Measurements from ENCODE around the gene LIME1. TPM values are rescaled to one million over a fixed set of nuclear protein-coding genes. Genes with fewer than 3 reads are reported as not detected.

LIME1 gene
- total and polyA plus RNA-seq, 2 of the 4 experiments (the other 2 are of a cell fraction), result 0.36 to 7.8 TPM

- POLR2A ChIA-PET (ENCODE audit: unreplicated experiment), result no interaction called here
- Histone ChIP-seq H4K20me1 (ENCODE audit: insufficient read depth, low read length) (no peaks in the 10 kb centered on the region), H3K9me1 (ENCODE audit: insufficient read depth, low read length) (peaks cover 14% of the 10 kb centered on the region), H3K4me2 (ENCODE audit: low read depth, low read length) (no peak overlapping the region), H3K56ac (ENCODE audit: extremely low read depth, insufficient read depth, low read length) (no peak overlapping the region), H2BK5ac (ENCODE audit: low read depth, low read length, poor library complexity, severe bottlenecking) (no peak overlapping the region), H4K5ac (ENCODE audit: low read depth, low read length) (no peak overlapping the region), H2BK20ac (ENCODE audit: low read depth, low read length) (no peak overlapping the region), H3K9ac (ENCODE audit: low read depth, low read length) (no peak overlapping the region), H3K27ac (ENCODE audit: insufficient read depth, low read length) (no peak overlapping the region), H2AFZ (replicated peaks; ENCODE audit: low read length, poor library complexity) (peak overlapping the region; percentile 21), H3K18ac (ENCODE audit: low read depth, low read length) (no peak overlapping the region), H2AK5ac (ENCODE audit: low read depth, low read length) (no peak overlapping the region), H4K91ac (ENCODE audit: insufficient read depth, low read depth, low read length) (no peak overlapping the region), H3K4me3 (ENCODE audit: insufficient read depth, low read depth, low read length) (no peak overlapping the region), H3K23ac (ENCODE audit: low read depth, low read length) (no peak overlapping the region), H2BK15ac (ENCODE audit: low read depth, low read length) (no peak overlapping the region), H3K36me3 (ENCODE audit: control insufficient read depth, insufficient read depth, low read length) (peaks cover 6% of the 10 kb centered on the region; the same call in 1 of the 2 replicates), H4K8ac (ENCODE audit: low read depth in 2 of 2, low read length in 2 of 2) (no peak overlapping the region), H3K14ac (replicated peaks; ENCODE audit: low read depth, low read length) (no peak overlapping the region), H3K79me1 (ENCODE audit: low read depth in 1 of 2, low read length in 2 of 2) (peaks cover 0 to 23% of the 10 kb centered on the region in 2 experiments; a peak in 2 of 4 replicates), H3K4me1 (ENCODE audit: control insufficient read depth, insufficient read depth, low read length) (peaks cover 15% of the 10 kb centered on the region), H3K27me3 (ENCODE audit: control insufficient read depth, insufficient read depth, low read length) (no peaks in the 10 kb centered on the region), H2BK120ac (ENCODE audit: low read depth, low read length) (no peak overlapping the region), H3K4ac (ENCODE audit: low read depth, low read length) (no peak overlapping the region), H2AK9ac (replicated peaks; ENCODE audit: low read depth, low read length, poor library complexity) (peak overlapping the region; percentile 50), H3K9me3 (ENCODE audit: control insufficient read depth, insufficient read depth, low read length) (no peaks in the 10 kb centered on the region)
- WGBS, 2 experiments (ENCODE audit: extremely low coverage in 2 of 2, insufficient read length in 1 of 2), result 97% methylated on average over 13 of the region's 40 CpGs; no CpG with 5 or more reads in 1 of the 2 experiments
- intact Hi-C loops (cut with micrococcal nuclease) (no loop called here), dilution Hi-C loops (cut with HindIII; ENCODE audit: low sequenced_read_pairs, unreplicated experiment) (no loop called here), in situ Hi-C loops (cut with MboI; ENCODE audit: low sequenced_read_pairs) (no loop called here)
- TF ChIP-seq RCOR1 (IDR thresholded peaks at IDR 0.05; ENCODE audit: insufficient replicate concordance, low read length) (no peak), RAD21 (IDR thresholded peaks at IDR 0.05; ENCODE audit: low read length) (no peak), SMC3 (IDR thresholded peaks at IDR 0.05; ENCODE audit: low read depth, low read length) (no peak), CEBPB (IDR thresholded peaks at IDR 0.05; ENCODE audit: low read depth, low read length) (no peak), CHD1 (IDR thresholded peaks at IDR 0.05; ENCODE audit: low read depth, low read length) (no peak)
- TF ChIP-seq, protein P1, sequence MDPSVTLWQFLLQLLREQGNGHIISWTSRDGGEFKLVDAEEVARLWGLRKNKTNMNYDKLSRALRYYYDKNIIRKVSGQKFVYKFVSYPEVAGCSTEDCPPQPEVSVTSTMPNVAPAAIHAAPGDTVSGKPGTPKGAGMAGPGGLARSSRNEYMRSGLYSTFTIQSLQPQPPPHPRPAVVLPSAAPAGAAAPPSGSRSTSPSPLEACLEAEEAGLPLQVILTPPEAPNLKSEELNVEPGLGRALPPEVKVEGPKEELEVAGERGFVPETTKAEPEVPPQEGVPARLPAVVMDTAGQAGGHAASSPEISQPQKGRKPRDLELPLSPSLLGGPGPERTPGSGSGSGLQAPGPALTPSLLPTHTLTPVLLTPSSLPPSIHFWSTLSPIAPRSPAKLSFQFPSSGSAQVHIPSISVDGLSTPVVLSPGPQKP (IDR thresholded peaks at IDR 0.05; ENCODE audit: borderline replicate concordance, low read depth, low read length), result no peak
- no peak for DNase-seq
- BruUV-seq (replicated peaks), result no TSS peak
- CTCF ChIA-PET, result no interaction called here
- ATAC-seq (ENCODE audit: low read depth), result no peak
These were observed 46.2 kb upstream of the LIME1 start for GRCh38 chr20:63690003-63690897.

Data from IMR-90 (cell line).